ENCODE measurements around the gene EFL1. TPM values are rescaled to one million over a fixed set of nuclear protein-coding genes. Genes with fewer than 3 reads are reported as not detected.

EFL1 gene
- total RNA-seq, 1 donor from 2014 or later, result 17.2 TPM

DNA sequence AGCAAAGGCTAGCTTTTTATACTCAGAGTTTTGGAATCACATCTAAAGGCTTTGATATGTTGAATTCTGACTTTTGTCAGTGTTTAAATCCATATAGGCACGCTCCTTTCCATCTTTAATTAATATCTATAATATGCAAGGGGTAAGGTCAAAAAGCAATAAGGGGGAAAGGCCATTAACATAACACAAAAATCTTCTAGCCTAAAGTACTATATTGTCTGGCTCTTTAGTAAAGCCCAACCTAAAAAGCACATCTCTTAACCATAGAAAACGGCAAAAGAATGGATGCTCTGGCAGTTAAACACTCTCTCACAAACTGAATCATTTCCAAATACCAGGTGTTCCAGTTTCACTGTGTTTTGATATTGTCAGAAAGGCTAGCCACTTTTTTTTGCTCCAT lies 76.4 kb downstream of the EFL1 start:
- TF ChIP-seq, protein P1, sequence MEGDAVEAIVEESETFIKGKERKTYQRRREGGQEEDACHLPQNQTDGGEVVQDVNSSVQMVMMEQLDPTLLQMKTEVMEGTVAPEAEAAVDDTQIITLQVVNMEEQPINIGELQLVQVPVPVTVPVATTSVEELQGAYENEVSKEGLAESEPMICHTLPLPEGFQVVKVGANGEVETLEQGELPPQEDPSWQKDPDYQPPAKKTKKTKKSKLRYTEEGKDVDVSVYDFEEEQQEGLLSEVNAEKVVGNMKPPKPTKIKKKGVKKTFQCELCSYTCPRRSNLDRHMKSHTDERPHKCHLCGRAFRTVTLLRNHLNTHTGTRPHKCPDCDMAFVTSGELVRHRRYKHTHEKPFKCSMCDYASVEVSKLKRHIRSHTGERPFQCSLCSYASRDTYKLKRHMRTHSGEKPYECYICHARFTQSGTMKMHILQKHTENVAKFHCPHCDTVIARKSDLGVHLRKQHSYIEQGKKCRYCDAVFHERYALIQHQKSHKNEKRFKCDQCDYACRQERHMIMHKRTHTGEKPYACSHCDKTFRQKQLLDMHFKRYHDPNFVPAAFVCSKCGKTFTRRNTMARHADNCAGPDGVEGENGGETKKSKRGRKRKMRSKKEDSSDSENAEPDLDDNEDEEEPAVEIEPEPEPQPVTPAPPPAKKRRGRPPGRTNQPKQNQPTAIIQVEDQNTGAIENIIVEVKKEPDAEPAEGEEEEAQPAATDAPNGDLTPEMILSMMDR (IDR thresholded peaks at IDR 0.05; ENCODE audit: partially characterized antibody, unreplicated experiment), result no peak
- DNase-seq, result no peak
- H3K36me3 Mint-ChIP-seq (ENCODE audit: unreplicated experiment), result no peaks in the 10 kb centered on the region

GRCh38 chr15:82184776-82185175 lies 77.8 kb downstream of the EFL1 start:
- DNase-seq, result no peak
- H3K27ac Mint-ChIP-seq (ENCODE audit: unreplicated experiment), result no peak overlapping the region
- H3K27me3 Mint-ChIP-seq (ENCODE audit: unreplicated experiment), result no peaks in the 10 kb centered on the region
- peaks cover 2% of the 10 kb centered on the region for H3K9me3 Mint-ChIP-seq (ENCODE audit: unreplicated experiment)
- H3K4me3 Mint-ChIP-seq (ENCODE audit: unreplicated experiment), result no peak overlapping the region
- H3K36me3 Mint-ChIP-seq (ENCODE audit: unreplicated experiment), result no peaks in the 10 kb centered on the region
- no peaks in the 10 kb centered on the region for H3K4me1 Mint-ChIP-seq (ENCODE audit: low read depth, unreplicated experiment)
- TF ChIP-seq, protein P1 (IDR thresholded peaks at IDR 0.05; ENCODE audit: partially characterized antibody, unreplicated experiment), result no peak

More for the DNA sequence above, 76.4 kb downstream of the EFL1 start:
- Mint-ChIP-seq H3K4me3 (ENCODE audit: unreplicated experiment) (no peak overlapping the region), H3K9me3 (ENCODE audit: unreplicated experiment) (no peaks in the 10 kb centered on the region), H3K4me1 (ENCODE audit: low read depth, unreplicated experiment) (no peaks in the 10 kb centered on the region), H3K27me3 (ENCODE audit: unreplicated experiment) (no peaks in the 10 kb centered on the region), H3K27ac (ENCODE audit: unreplicated experiment) (no peak overlapping the region)

DNA sequence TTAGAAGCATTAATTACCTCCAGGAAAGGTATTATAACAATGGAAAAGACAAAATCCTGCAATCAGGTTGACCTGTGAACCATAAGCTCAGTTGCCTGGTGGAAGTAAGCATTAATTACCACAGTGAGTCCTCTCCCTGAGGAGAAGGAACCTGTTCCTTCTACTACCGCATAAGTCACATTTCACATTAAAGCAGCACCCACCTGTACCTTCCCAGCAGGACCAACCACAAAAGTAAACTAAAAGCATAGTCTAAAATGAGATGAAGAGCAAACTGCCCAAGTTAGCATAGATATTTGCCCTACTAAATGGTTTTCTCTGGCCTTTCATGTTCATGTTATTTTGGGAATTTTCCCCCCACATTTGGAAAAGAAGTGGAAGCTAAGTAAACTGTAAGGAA lies 78.2 kb downstream of the EFL1 start:
- TF ChIP-seq, protein P1 (IDR thresholded peaks at IDR 0.05; ENCODE audit: partially characterized antibody, unreplicated experiment), result no peak
- Mint-ChIP-seq H3K4me1 (ENCODE audit: low read depth, unreplicated experiment) (no peaks in the 10 kb centered on the region), H3K27me3 (ENCODE audit: unreplicated experiment) (no peaks in the 10 kb centered on the region), H3K36me3 (ENCODE audit: unreplicated experiment) (no peaks in the 10 kb centered on the region), H3K4me3 (ENCODE audit: unreplicated experiment) (no peak overlapping the region), H3K9me3 (ENCODE audit: unreplicated experiment) (peaks cover 2% of the 10 kb centered on the region), H3K27ac (ENCODE audit: unreplicated experiment) (no peak overlapping the region)
- no peak for DNase-seq

GRCh38 chr15:82183121-82184031 lies 79.2 kb downstream of the EFL1 start:
- TF ChIP-seq, protein P1 (IDR thresholded peaks at IDR 0.05; ENCODE audit: partially characterized antibody, unreplicated experiment), result no peak
- Mint-ChIP-seq H3K4me3 (ENCODE audit: unreplicated experiment) (no peak overlapping the region), H3K9me3 (ENCODE audit: unreplicated experiment) (peaks cover 2% of the 10 kb centered on the region), H3K27me3 (ENCODE audit: unreplicated experiment) (no peaks in the 10 kb centered on the region), H3K27ac (ENCODE audit: unreplicated experiment) (no peak overlapping the region), H3K4me1 (ENCODE audit: low read depth, unreplicated experiment) (no peaks in the 10 kb centered on the region), H3K36me3 (ENCODE audit: unreplicated experiment) (no peaks in the 10 kb centered on the region)
- no peak for DNase-seq

- H3K36me3 Mint-ChIP-seq (ENCODE audit: unreplicated experiment), result no peaks in the 10 kb centered on the region
- no peaks in the 10 kb centered on the region for H3K4me1 Mint-ChIP-seq (ENCODE audit: low read depth, unreplicated experiment)
- H3K27me3 Mint-ChIP-seq (ENCODE audit: unreplicated experiment), result no peaks in the 10 kb centered on the region
- no peak overlapping the region for H3K4me3 Mint-ChIP-seq (ENCODE audit: unreplicated experiment)
- no peak overlapping the region for H3K27ac Mint-ChIP-seq (ENCODE audit: unreplicated experiment)
- no peak for DNase-seq
- TF ChIP-seq, protein P1 (IDR thresholded peaks at IDR 0.05; ENCODE audit: partially characterized antibody, unreplicated experiment), result no peak
- peaks cover 2% of the 10 kb centered on the region for H3K9me3 Mint-ChIP-seq (ENCODE audit: unreplicated experiment)
Measured at GRCh38 chr15:82181371-82181770, 81.2 kb downstream of the EFL1 start.

All from glutamatergic neuron (in vitro differentiated cells).